ENCODE measurements around the gene UBE2G1. TPM values are rescaled to one million over a fixed set of nuclear protein-coding genes. Genes with fewer than 3 reads are reported as not detected.

The UBE2G1 gene, protein sequence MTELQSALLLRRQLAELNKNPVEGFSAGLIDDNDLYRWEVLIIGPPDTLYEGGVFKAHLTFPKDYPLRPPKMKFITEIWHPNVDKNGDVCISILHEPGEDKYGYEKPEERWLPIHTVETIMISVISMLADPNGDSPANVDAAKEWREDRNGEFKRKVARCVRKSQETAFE
- 83.3 TPM for polyA plus RNA-seq (2013, experiment 1 of 2)
- polyA plus RNA-seq (2013, experiment 2 of 2) = 83.6 TPM

DNA sequence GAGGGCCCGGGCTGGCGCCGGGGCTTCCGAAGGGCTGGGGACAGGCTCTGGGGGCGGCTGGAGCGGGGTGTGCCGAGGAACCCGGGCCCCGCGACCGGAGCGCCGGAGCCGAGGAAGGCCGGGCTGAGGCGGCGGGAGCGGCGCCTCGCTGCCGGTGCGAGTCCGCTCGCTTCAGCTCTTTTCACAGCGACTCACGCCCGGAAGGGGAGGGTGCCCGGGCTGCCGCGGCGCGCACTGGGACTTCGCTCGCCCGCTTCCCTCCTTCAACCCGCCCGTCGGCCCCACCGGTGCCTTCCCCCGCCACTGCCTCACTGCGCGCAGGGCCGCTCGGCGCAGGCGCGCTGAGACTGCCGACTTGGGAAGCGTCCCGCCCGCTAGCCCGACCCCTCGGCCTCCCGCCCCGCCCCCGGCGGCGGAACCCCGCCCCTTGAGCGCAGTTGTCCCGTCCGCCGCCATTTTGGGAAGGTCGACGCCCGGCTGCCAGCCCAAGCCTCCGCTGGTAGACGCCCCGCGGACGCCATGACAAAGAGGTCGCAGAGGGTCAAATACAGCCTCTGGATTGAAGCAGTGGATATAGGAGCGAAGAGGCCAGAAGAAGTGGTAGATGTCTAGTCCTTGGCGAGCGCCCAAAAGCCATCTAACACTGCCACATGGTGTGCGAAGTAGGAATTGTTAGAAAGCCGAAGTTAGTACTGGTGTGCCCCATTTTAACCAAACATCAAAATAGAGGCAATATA lies at the start of gene UBE2G1:
UBE2G1 (minus strand) TSS at position 349 of the 737 bp plus-strand sequence. CDS start 359 bp downstream, outside the sequence.
- H3K14ac ChIP-seq (ENCODE audit: low read length) = peak within 1 kb of the TSS; percentile 89
- peak within 1 kb of the TSS; percentile 88 for H2AK5ac ChIP-seq (ENCODE audit: low read depth, low read length)
- no peak within 1 kb of the TSS for H4K8ac ChIP-seq (ENCODE audit: low read depth, low read length)
- peak within 1 kb of the TSS; percentile 92 for H2AFZ ChIP-seq (ENCODE audit: low read length)
- peaks cover 0 to 19% of the 10 kb centered on the region in 2 donors for H3K36me3 ChIP-seq (replicated peaks in 1 of 2; ENCODE audit: control insufficient read depth in 2 of 2, insufficient read depth in 2 of 2, low read length in 2 of 2)
- peak within 1 kb of the TSS; percentile 22 for H2BK12ac ChIP-seq (ENCODE audit: low read length)
- peaks cover 7% of the 10 kb centered on the region for H3K79me1 ChIP-seq (ENCODE audit: low read depth, low read length)
- H3K4ac ChIP-seq (ENCODE audit: low read length) = no peak within 1 kb of the TSS
- WGBS, 2 donors (ENCODE audit: extremely low coverage in 2 of 2, insufficient read length in 2 of 2, insufficient replicate concordance in 1 of 2) = no CpG with 5 or more reads among the region's 77 CpGs
- no peak within 1 kb of the TSS for H2BK120ac ChIP-seq (ENCODE audit: low read depth, low read length)
- H2BK5ac ChIP-seq (ENCODE audit: low read length) = peak within 1 kb of the TSS; percentile 94
- H3K27ac ChIP-seq (replicated peaks; ENCODE audit: low read length) = peak within 1 kb of the TSS; percentile 87
- H3K4me3 ChIP-seq (ENCODE audit: low read length in 2 of 2) = peak within 1 kb of the TSS; percentile 93 to 100
- peak within 1 kb of the TSS; percentile 97 for H3K23ac ChIP-seq (ENCODE audit: low read depth, low read length, poor library complexity)
- peak within 1 kb of the TSS; percentile 98 for H3K18ac ChIP-seq (ENCODE audit: low read length)
- H3K9me3 ChIP-seq (replicated peaks in 1 of 2; ENCODE audit: control insufficient read depth in 2 of 2, insufficient read depth in 1 of 2, low read depth in 1 of 2, low read length in 2 of 2) = no peaks in the 10 kb centered on the region
- no peaks in the 10 kb centered on the region for H3K27me3 ChIP-seq (ENCODE audit: control insufficient read depth in 3 of 3, insufficient read depth in 3 of 3, low read depth in 1 of 3, low read length in 3 of 3)
- peaks cover 2 to 3% of the 10 kb centered on the region in 2 donors for H3K4me1 ChIP-seq (ENCODE audit: control insufficient read depth in 2 of 2, insufficient read depth in 1 of 2, low read depth in 1 of 2, low read length in 2 of 2)
- H4K91ac ChIP-seq (ENCODE audit: low read depth, low read length, poor library complexity) = no peak within 1 kb of the TSS
- H3K4me2 ChIP-seq (ENCODE audit: insufficient read depth, low read length, poor library complexity, severe bottlenecking) = peak within 1 kb of the TSS; percentile 54
- peak; percentile 98 for DNase-seq (ENCODE audit: low spot score)
- peak within 1 kb of the TSS; percentile 37 for H2BK15ac ChIP-seq (ENCODE audit: low read length)
- H3K9ac ChIP-seq (ENCODE audit: low read depth, low read length, poor library complexity) = peak within 1 kb of the TSS; percentile 90

DNA sequence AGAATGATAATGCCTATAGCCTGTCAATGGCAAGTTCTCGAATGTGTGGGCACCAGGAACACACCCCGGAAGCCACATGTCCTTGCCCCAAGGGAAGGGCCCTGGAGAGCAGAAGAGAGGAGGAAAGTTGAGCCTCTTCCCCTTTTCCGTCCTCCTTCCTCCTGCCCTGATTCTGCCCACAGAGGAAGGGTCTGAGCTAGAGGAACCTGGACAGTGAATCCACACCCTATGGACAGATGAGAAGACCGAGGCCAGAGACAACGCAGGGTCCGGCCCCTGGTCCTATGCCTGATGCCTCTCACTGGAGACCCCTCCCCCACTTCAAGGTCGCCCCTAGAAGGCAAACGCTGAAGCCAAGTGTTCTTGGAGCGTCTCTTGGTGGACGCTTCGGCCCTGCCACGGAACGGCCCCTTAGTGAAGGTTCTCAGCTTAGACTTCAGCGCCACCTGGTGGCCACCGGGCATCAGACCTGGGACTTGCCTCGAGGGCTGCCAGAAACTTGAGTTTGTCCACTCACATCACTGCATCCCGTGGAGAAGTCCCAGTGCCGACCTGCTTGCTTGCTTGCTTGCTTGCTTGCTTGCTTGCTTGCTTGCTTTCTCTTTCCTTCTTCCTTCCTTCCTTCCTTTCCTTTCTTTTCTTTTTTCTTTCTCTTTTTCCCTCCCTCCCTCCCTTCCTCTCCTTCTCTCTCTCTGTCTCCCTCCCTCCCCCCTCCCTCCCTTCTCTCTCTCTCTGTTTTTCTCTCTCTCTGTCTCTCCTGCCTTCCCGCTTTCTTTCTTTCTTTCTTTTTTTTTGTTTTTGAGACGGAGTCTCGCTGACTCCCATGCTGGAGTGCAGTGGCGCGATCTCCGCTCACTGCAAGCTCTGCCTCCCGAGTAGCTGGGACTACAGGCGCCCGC lies 46.7 kb upstream of the UBE2G1 start:
- Histone ChIP-seq H2AFZ (ENCODE audit: low read length) (peak overlapping the region; percentile 74), H3K23ac (ENCODE audit: low read depth, low read length, poor library complexity) (no peak overlapping the region), H2AK5ac (ENCODE audit: low read depth, low read length) (no peak overlapping the region), H3K27ac (replicated peaks; ENCODE audit: low read length) (no peak overlapping the region), H2BK15ac (ENCODE audit: low read length) (no peak overlapping the region), H3K79me1 (ENCODE audit: low read depth, low read length) (no peaks in the 10 kb centered on the region), H3K36me3 (replicated peaks in 1 of 2; ENCODE audit: control insufficient read depth in 2 of 2, insufficient read depth in 2 of 2, low read length in 2 of 2) (no peaks in the 10 kb centered on the region), H4K91ac (ENCODE audit: low read depth, low read length, poor library complexity) (no peak overlapping the region), H3K4me3 (ENCODE audit: low read length in 2 of 2) (no peak overlapping the region), H2BK5ac (ENCODE audit: low read length) (no peak overlapping the region), H3K4me1 (ENCODE audit: control insufficient read depth in 2 of 2, insufficient read depth in 1 of 2, low read depth in 1 of 2, low read length in 2 of 2) (peaks cover 0 to 2% of the 10 kb centered on the region in 2 donors), H3K14ac (ENCODE audit: low read length) (no peak overlapping the region), H2BK120ac (ENCODE audit: low read depth, low read length) (no peak overlapping the region), H4K8ac (ENCODE audit: low read depth, low read length) (no peak overlapping the region), H3K9me3 (replicated peaks in 1 of 2; ENCODE audit: control insufficient read depth in 2 of 2, insufficient read depth in 1 of 2, low read depth in 1 of 2, low read length in 2 of 2) (no peaks in the 10 kb centered on the region), H3K4ac (ENCODE audit: low read length) (no peak overlapping the region), H3K27me3 (ENCODE audit: control insufficient read depth in 3 of 3, insufficient read depth in 3 of 3, low read depth in 1 of 3, low read length in 3 of 3) (no peaks in the 10 kb centered on the region), H2BK12ac (ENCODE audit: low read length) (no peak overlapping the region), H3K9ac (ENCODE audit: low read depth, low read length, poor library complexity) (no peak overlapping the region), H3K4me2 (ENCODE audit: insufficient read depth, low read length, poor library complexity, severe bottlenecking) (no peak overlapping the region), H3K18ac (ENCODE audit: low read length) (no peak overlapping the region)
- peak; percentile 88 for DNase-seq (ENCODE audit: low spot score)
- no CpG with 5 or more reads among the region's 27 CpGs for WGBS, 2 donors (ENCODE audit: extremely low coverage in 2 of 2, insufficient read length in 2 of 2, insufficient replicate concordance in 1 of 2)

DNA sequence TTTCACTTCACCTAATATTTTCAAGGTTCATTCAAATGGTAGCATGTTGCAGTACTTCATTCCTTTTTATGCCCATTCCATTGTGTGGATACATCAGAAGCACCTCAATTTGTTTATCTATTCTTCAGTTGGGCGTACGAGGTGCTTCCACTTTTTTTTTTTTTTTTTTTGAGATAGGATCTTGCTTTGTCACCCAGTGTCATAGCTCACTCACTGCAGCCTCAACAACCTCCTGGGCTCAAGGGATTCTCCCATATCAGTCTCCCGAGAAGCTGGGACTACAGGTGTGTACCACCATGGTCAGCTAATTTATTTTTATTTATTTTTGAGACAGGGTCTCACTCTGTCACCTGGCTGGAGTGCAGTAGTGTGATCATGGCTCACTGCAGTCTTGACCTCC lies 44.7 kb upstream of the UBE2G1 start:
- Histone ChIP-seq H3K36me3 (replicated peaks in 1 of 2; ENCODE audit: control insufficient read depth in 2 of 2, insufficient read depth in 2 of 2, low read length in 2 of 2) (no peaks in the 10 kb centered on the region), H3K18ac (ENCODE audit: low read length) (no peak overlapping the region), H3K4me2 (ENCODE audit: insufficient read depth, low read length, poor library complexity, severe bottlenecking) (no peak overlapping the region), H3K4me1 (ENCODE audit: control insufficient read depth in 2 of 2, insufficient read depth in 1 of 2, low read depth in 1 of 2, low read length in 2 of 2) (peaks cover 0 to 2% of the 10 kb centered on the region in 2 donors), H4K8ac (ENCODE audit: low read depth, low read length) (no peak overlapping the region), H2AK5ac (ENCODE audit: low read depth, low read length) (no peak overlapping the region), H3K14ac (ENCODE audit: low read length) (no peak overlapping the region), H2BK120ac (ENCODE audit: low read depth, low read length) (no peak overlapping the region), H3K27ac (replicated peaks; ENCODE audit: low read length) (no peak overlapping the region), H2AFZ (ENCODE audit: low read length) (no peak overlapping the region), H2BK5ac (ENCODE audit: low read length) (no peak overlapping the region), H3K4ac (ENCODE audit: low read length) (no peak overlapping the region), H4K91ac (ENCODE audit: low read depth, low read length, poor library complexity) (no peak overlapping the region), H2BK15ac (ENCODE audit: low read length) (no peak overlapping the region), H3K4me3 (ENCODE audit: low read length in 2 of 2) (no peak overlapping the region), H3K79me1 (ENCODE audit: low read depth, low read length) (peaks cover 3% of the 10 kb centered on the region), H3K9me3 (replicated peaks in 1 of 2; ENCODE audit: control insufficient read depth in 2 of 2, insufficient read depth in 1 of 2, low read depth in 1 of 2, low read length in 2 of 2) (no peaks in the 10 kb centered on the region), H3K9ac (ENCODE audit: low read depth, low read length, poor library complexity) (no peak overlapping the region), H3K23ac (ENCODE audit: low read depth, low read length, poor library complexity) (no peak overlapping the region), H3K27me3 (ENCODE audit: control insufficient read depth in 3 of 3, insufficient read depth in 3 of 3, low read depth in 1 of 3, low read length in 3 of 3) (no peaks in the 10 kb centered on the region), H2BK12ac (ENCODE audit: low read length) (no peak overlapping the region)
- WGBS, 2 donors (ENCODE audit: extremely low coverage in 2 of 2, insufficient read length in 2 of 2, insufficient replicate concordance in 1 of 2) = no CpG with 5 or more reads among the region's 3 CpGs
- DNase-seq (ENCODE audit: low spot score) = no peak

Measured in neuronal stem cell (in vitro differentiated cells).